Endothelial cell of umbilical vein (primary cell): Measurements from ENCODE around the gene SFI1. TPM values are rescaled to one million over a fixed set of nuclear protein-coding genes. Genes with fewer than 3 reads are reported as not detected.

ENCODE experiments used
- BruUV-seq: library from RNA; stranded (reverse); fragments of 400-500 nt; replicated peaks from 2 replicates; lab custom pipeline; 2021; lab: Mats Ljungman, UMichigan
- CTCF ChIA-PET: fragments of 300-600, 350-600 bp; sonication (Branson Sonifier 250); formaldehyde crosslinking; loops from one replicate; lab custom pipeline; 2021; ENCODE audit warnings: antibody characterized with exemption, inconsistent platforms; lab: Charles Lee
- POLR2A ChIA-PET: fragments of 300-600, 350-600 bp; sonication (Branson Sonifier 250); formaldehyde crosslinking; loops from one replicate; lab custom pipeline; 2021; ENCODE audit warnings: antibody characterized with exemption, inconsistent platforms; lab: Charles Lee
- DNase-seq: peaks from one replicate; pipeline ENCODE4 v3.0.0-alpha.2; 2011; ENCODE audit warnings: low read depth, low spot score
- FAIRE-seq: peaks from 2 replicates; lab custom pipeline; 2011; peaks lifted over from hg19 to GRCh38; lab: Jason Lieb, UNC
- H2AFZ ChIP-seq: 2 replicates; pipeline ENCODE4 v1.6.0; 2012; ENCODE audit warnings: low read depth, low read length, control low read depth, inconsistent platforms
- H3K27ac ChIP-seq: 2 replicates; pipeline ENCODE4 v1.5.1; 2011; ENCODE audit warnings: low read depth, mild to moderate bottlenecking, control low read depth, low read length, moderate library complexity; ENCODE audit not compliant: insufficient read depth
- H3K27me3 ChIP-seq, 2 experiments: 2 replicates each; pipeline versions ENCODE4 v1.6.0 to v1.6.1; 2011; ENCODE audit warnings: low read length in 2 of 2, mixed read lengths in 1 of 2; ENCODE audit not compliant: control insufficient read depth in 2 of 2, insufficient read depth in 2 of 2
- H3K36me3 ChIP-seq, 2 experiments: 2 replicates in 1 of 2; 3 replicates in 1 of 2; pipeline ENCODE4 v1.5.1; 2011; ENCODE audit warnings: low read length in 2 of 2, mild to moderate bottlenecking in 1 of 2, moderate library complexity in 1 of 2; ENCODE audit not compliant: control insufficient read depth in 2 of 2, insufficient read depth in 2 of 2; ENCODE audit errors: extremely low read depth in 1 of 2
- H3K4me1 ChIP-seq: 3 replicates; pipeline ENCODE4 v1.5.1; 2011; ENCODE audit warnings: mild to moderate bottlenecking, low read length; ENCODE audit not compliant: control insufficient read depth, insufficient read depth; ENCODE audit errors: extremely low read depth
- H3K4me2 ChIP-seq: 2 replicates; pipeline ENCODE4 v1.6.1; 2011; ENCODE audit warnings: low read length, control low read depth, mixed read lengths; ENCODE audit not compliant: insufficient read depth
- H3K4me3 ChIP-seq, 3 experiments: fragments of 200-600 bp in 1 of 3; sonication (generic), shearing (Covaris generic) in 1 of 3; replicated peaks in 1 of 3; 2 replicates each; pipeline ENCODE4 v1.5.1; 2011 to 2016; ENCODE audit warnings: control low read depth in 3 of 3, low read length in 3 of 3, mild to moderate bottlenecking in 2 of 3, inconsistent platforms in 1 of 3, low read depth in 1 of 3, moderate library complexity in 1 of 3; ENCODE audit not compliant: insufficient read depth in 1 of 3
- H3K79me2 ChIP-seq: 2 replicates; pipeline ENCODE4 v1.6.0; 2012; ENCODE audit warnings: low read length, inconsistent platforms; ENCODE audit not compliant: control insufficient read depth, insufficient read depth
- H3K9ac ChIP-seq: replicated peaks from 2 replicates; pipeline ENCODE3; 2011; ENCODE audit warnings: low read length, control low read depth; ENCODE audit not compliant: insufficient read depth; ENCODE audit errors: extremely low read depth
- H3K9me1 ChIP-seq: replicated peaks from 3 replicates; pipeline ENCODE4 v1.6.0; 2011; ENCODE audit warnings: mild to moderate bottlenecking, low read length; ENCODE audit not compliant: control insufficient read depth, insufficient read depth; ENCODE audit errors: extremely low read depth
- H3K9me3 ChIP-seq: replicated peaks from 2 replicates; pipeline ENCODE4 v1.5.1; 2012; ENCODE audit warnings: low read length, inconsistent platforms; ENCODE audit not compliant: control insufficient read depth, insufficient read depth
- H4K20me1 ChIP-seq: replicated peaks from 2 replicates; pipeline ENCODE3; 2011; ENCODE audit warnings: mild to moderate bottlenecking, low read length; ENCODE audit not compliant: control insufficient read depth, insufficient read depth; ENCODE audit errors: extremely low read depth
- EZH2 ChIP-seq: IDR thresholded peaks from 2 replicates; pipeline ENCODE4 v1.6.1; 2012; ENCODE audit warnings: borderline replicate concordance, low read depth, mild to moderate bottlenecking, moderate library complexity, low read length, inconsistent platforms; ENCODE audit not compliant: severe bottlenecking
- FOS ChIP-seq: IDR thresholded peaks from 2 replicates; pipeline ENCODE4 v1.6.1; 2011; ENCODE audit warnings: mild to moderate bottlenecking, low read length, moderate library complexity, borderline replicate concordance; ENCODE audit not compliant: insufficient read depth
- GATA2 ChIP-seq: IDR thresholded peaks from 2 replicates; pipeline ENCODE4 v1.7.0; 2011; ENCODE audit warnings: low read depth, mild to moderate bottlenecking, moderate library complexity, mixed read lengths, low read length; ENCODE audit not compliant: insufficient read length, insufficient read depth
- JUN ChIP-seq: IDR thresholded peaks from 2 replicates; pipeline ENCODE4 v1.6.1; 2011; ENCODE audit warnings: borderline replicate concordance, low read depth; ENCODE audit not compliant: insufficient read length, insufficient read depth
- MAX ChIP-seq: IDR thresholded peaks from 2 replicates; pipeline ENCODE4 v1.6.1; 2011; ENCODE audit not compliant: insufficient read depth, insufficient read length
- MYC ChIP-seq: IDR thresholded peaks from one replicate; pipeline ENCODE4 v1.6.1; 2011; ENCODE audit warnings: mild to moderate bottlenecking, low read depth, low read length
- POLR2A ChIP-seq: IDR thresholded peaks from 2 replicates; pipeline ENCODE4 v1.6.1; 2012; ENCODE audit warnings: low read depth, mild to moderate bottlenecking, control low read depth, low read length
- POLR2AphosphoS5 ChIP-seq: IDR thresholded peaks from 2 replicates; pipeline ENCODE4 v1.6.1; 2012; ENCODE audit warnings: low read depth, mild to moderate bottlenecking, control low read depth, low read length, moderate library complexity; ENCODE audit not compliant: insufficient read depth
- dilution Hi-C: fragments of 300-500 bp; cut with MboI; formaldehyde crosslinking; loops from one replicate; pipeline ENCODE4 v1.15.0; 2019; ENCODE audit warnings: low sequenced_read_pairs; ENCODE audit not compliant: extremely low pct_ligation_motif_present
- intact Hi-C: fragments of 100-400 bp; cut with micrococcal nuclease; formaldehyde crosslinking; loops from one replicate; pipeline ENCODE4 v1.10.0; 2022
- polyA plus RNA-seq, 4 experiments: library from polyadenylated mRNA; depleted of rRNA in 3 of 4; stranded (reverse) in 3 of 4; unstranded in 1 of 4; fragments of >200 nt; gene quantifications; 2 replicates each; pipeline versions ENCODE4 v1.2.1 to v1.2.3, GENCODE V29; 2011 to 2012; ENCODE audit warnings: missing spikeins in 1 of 4
- total RNA-seq: library from RNA; stranded (reverse); gene quantifications from 2 replicates; pipeline ENCODE4 v1.2.3, GENCODE V29; 2021
- TF ChIP-seq, protein P1 (sequence below), 2 donors: IDR thresholded peaks; 1 replicate in 1 of 2; 2 replicates in 1 of 2; pipeline ENCODE4 v1.5.1; 2011; ENCODE audit warnings: low read length in 2 of 2, mild to moderate bottlenecking in 2 of 2, moderate library complexity in 2 of 2, control low read depth in 1 of 2, inconsistent platforms in 1 of 2, low read depth in 1 of 2; ENCODE audit not compliant: insufficient read depth in 1 of 2; ENCODE audit errors: extremely low read depth in 1 of 2

Gene SFI1
- total and polyA plus RNA-seq, 2 donors (not counting 3 experiments of a cell fraction or from before 2014, with no cell fraction given), result 12.5 to 46.4 TPM

GRCh38 chr22:31604746-31605705, 108.7 kb downstream of the SFI1 start:
- BruUV-seq, result no TSS peak
- no peak for DNase-seq
- no peak overlapping the region for H3K4me2 ChIP-seq
- dilution Hi-C loops (no loop called here), intact Hi-C loops (loop anchor here (5.0 kb wide), 1 partner anchor 48 kb away; no protein-coding TSS in a partner anchor)
- H4K20me1 ChIP-seq, result no peaks in the 10 kb centered on the region
- H3K27me3 ChIP-seq, result no peaks in the 10 kb centered on the region
- H2AFZ ChIP-seq, result no peak overlapping the region
- CTCF ChIA-PET, result interaction anchor here (1.4 to 1.7 kb wide), 2 partner anchors 8 to 25 kb away, joined by 3 to 6 read pairs; no protein-coding TSS in a partner anchor
- no peaks in the 10 kb centered on the region for H3K9me3 ChIP-seq
- H3K36me3 ChIP-seq, result no peaks in the 10 kb centered on the region
- H3K79me2 ChIP-seq, result no peaks in the 10 kb centered on the region
- peaks cover 16% of the 10 kb centered on the region for H3K4me1 ChIP-seq
- no peak overlapping the region for H3K27ac ChIP-seq
- H3K9ac ChIP-seq, result no peak overlapping the region
- no peak overlapping the region for H3K4me3 ChIP-seq
- no peak for FAIRE-seq
- no peaks in the 10 kb centered on the region for H3K9me1 ChIP-seq
- TF ChIP-seq, protein P1, sequence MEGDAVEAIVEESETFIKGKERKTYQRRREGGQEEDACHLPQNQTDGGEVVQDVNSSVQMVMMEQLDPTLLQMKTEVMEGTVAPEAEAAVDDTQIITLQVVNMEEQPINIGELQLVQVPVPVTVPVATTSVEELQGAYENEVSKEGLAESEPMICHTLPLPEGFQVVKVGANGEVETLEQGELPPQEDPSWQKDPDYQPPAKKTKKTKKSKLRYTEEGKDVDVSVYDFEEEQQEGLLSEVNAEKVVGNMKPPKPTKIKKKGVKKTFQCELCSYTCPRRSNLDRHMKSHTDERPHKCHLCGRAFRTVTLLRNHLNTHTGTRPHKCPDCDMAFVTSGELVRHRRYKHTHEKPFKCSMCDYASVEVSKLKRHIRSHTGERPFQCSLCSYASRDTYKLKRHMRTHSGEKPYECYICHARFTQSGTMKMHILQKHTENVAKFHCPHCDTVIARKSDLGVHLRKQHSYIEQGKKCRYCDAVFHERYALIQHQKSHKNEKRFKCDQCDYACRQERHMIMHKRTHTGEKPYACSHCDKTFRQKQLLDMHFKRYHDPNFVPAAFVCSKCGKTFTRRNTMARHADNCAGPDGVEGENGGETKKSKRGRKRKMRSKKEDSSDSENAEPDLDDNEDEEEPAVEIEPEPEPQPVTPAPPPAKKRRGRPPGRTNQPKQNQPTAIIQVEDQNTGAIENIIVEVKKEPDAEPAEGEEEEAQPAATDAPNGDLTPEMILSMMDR (IDR thresholded peaks at IDR 0.05; ENCODE audit: extremely low read depth in 1 of 2, insufficient read depth in 1 of 2, low read depth in 1 of 2, low read length in 2 of 2), result no peak
- TF ChIP-seq FOS, result no peak
- TF ChIP-seq POLR2AphosphoS5, result no peak
- no peak for TF ChIP-seq MYC
- no peak for TF ChIP-seq EZH2
- no peak for TF ChIP-seq GATA2
- no peak for TF ChIP-seq MAX
- TF ChIP-seq POLR2A, result no peak
- TF ChIP-seq JUN, result no peak
- POLR2A ChIA-PET, result no interaction called here
